GM23248 (cell line): ENCODE results near the gene EMC6. TPM values are rescaled to one million over a fixed set of nuclear protein-coding genes. Genes with fewer than 3 reads are reported as not detected.
A peak's percentile ranks its signal among the peaks of the same experiment; 100 is the strongest.

ENCODE experiments used
- DNase-seq: peaks from one replicate; pipeline ENCODE4 v3.0.0-alpha.2; 2015
- H2AFZ ChIP-seq: fragments of 200-600 bp; sonication (generic); 2 replicates; pipeline ENCODE4 v1.6.1; 2016; ENCODE audit warnings: antibody characterized with exemption
- H3F3A ChIP-seq: fragments of 200-600 bp; sonication (generic); 2 replicates; pipeline ENCODE4 v1.6.1; 2016; ENCODE audit warnings: mild to moderate bottlenecking, antibody characterized with exemption, mixed run types; ENCODE audit not compliant: insufficient read depth
- H3K27ac ChIP-seq: fragments of 200-600 bp; sonication (generic); 2 replicates; pipeline ENCODE4 v1.5.1; 2016; ENCODE audit warnings: mild to moderate bottlenecking
- H3K27me3 ChIP-seq: fragments of 200-600 bp; sonication (generic); replicated peaks from 2 replicates; pipeline ENCODE4 v1.6.1; 2016; ENCODE audit warnings: mild to moderate bottlenecking; ENCODE audit not compliant: insufficient read depth
- H3K36me3 ChIP-seq: fragments of 200-600 bp; sonication (generic); 2 replicates; pipeline ENCODE4 v1.6.1; 2016; ENCODE audit warnings: low read depth, mild to moderate bottlenecking
- H3K4me1 ChIP-seq: fragments of 200-600 bp; sonication (generic); 2 replicates; pipeline ENCODE4 v1.6.1; 2016; ENCODE audit warnings: mild to moderate bottlenecking; ENCODE audit not compliant: insufficient read depth
- H3K4me2 ChIP-seq: fragments of 200-600 bp; sonication (generic); one replicate; pipeline ENCODE4 v1.6.1; 2016; ENCODE audit warnings: mild to moderate bottlenecking; ENCODE audit not compliant: unreplicated experiment
- H3K4me3 ChIP-seq: fragments of 200-600 bp; sonication (generic); 2 replicates; pipeline ENCODE4 v1.5.1; 2016; ENCODE audit warnings: mild to moderate bottlenecking
- H3K79me2 ChIP-seq: fragments of 200-600 bp; sonication (generic); 2 replicates; pipeline ENCODE4 v1.6.1; 2016; ENCODE audit warnings: mild to moderate bottlenecking; ENCODE audit not compliant: insufficient read depth
- H3K9ac ChIP-seq: fragments of 200-600 bp; sonication (generic); 2 replicates; pipeline ENCODE4 v1.6.1; 2016; ENCODE audit warnings: mild to moderate bottlenecking
- H3K9me2 ChIP-seq: fragments of 200-600 bp; sonication (generic); 2 replicates; pipeline ENCODE4 v1.6.1; 2016; ENCODE audit warnings: mixed run types, mild to moderate bottlenecking, moderate library complexity; ENCODE audit not compliant: insufficient read depth
- H3K9me3 ChIP-seq: fragments of 200-600 bp; sonication (generic); one replicate; pipeline ENCODE4 v1.6.1; 2017; ENCODE audit warnings: low read depth
- H4K20me1 ChIP-seq: fragments of 200-600 bp; sonication (generic); 2 replicates; pipeline ENCODE4 v1.6.0; 2016; ENCODE audit not compliant: insufficient read depth
- EZH2 ChIP-seq: fragments of 200-600 bp; sonication (generic); IDR thresholded peaks from 2 replicates; pipeline ENCODE4 v1.6.1; 2018; ENCODE audit warnings: antibody characterized with exemption, mild to moderate bottlenecking; ENCODE audit not compliant: insufficient read depth, poor library complexity, severe bottlenecking
- EZH2phosphoT487 ChIP-seq: fragments of 200-600 bp; sonication (generic); IDR thresholded peaks from 2 replicates; pipeline ENCODE4 v1.6.1; 2018; ENCODE audit warnings: antibody characterized with exemption, moderate library complexity, mild to moderate bottlenecking, low read depth; ENCODE audit not compliant: insufficient read depth
- whole genome bisulfite sequencing, 2 experiments: methylation state at CpG; one replicate each; pipeline ENCODE4 v1.1.6; 2015 to 2017; ENCODE audit warnings: low lambda C conversion rate in 2 of 2, low coverage in 1 of 2; ENCODE audit errors: missing lambda C conversion rate in 2 of 2; 5-methylcytosine and 5-hydroxymethylcytosine counted together
- in situ Hi-C: fragments of 300-500 bp; cut with MboI; formaldehyde crosslinking; loops from 2 replicates; pipeline ENCODE4 v1.15.0; 2020
- polyA plus RNA-seq: library from polyadenylated mRNA; unstranded; fragments of >200 nt; fragmentation: Nextera tagmentation; extraction: Ambion mirVana; gene quantifications from 2 replicates; pipeline ENCODE4 v1.2.1, GENCODE V29; 2016
- total RNA-seq: library from RNA; depleted of rRNA; stranded (reverse); fragments of >200 nt; shearing (Covaris generic); gene quantifications from 2 replicates; pipeline ENCODE4 v1.2.3, GENCODE V29; 2014

The EMC6 gene
- total and polyA plus RNA-seq, 2 experiments from 2014 or later, result 28.6 to 114 TPM

DNA sequence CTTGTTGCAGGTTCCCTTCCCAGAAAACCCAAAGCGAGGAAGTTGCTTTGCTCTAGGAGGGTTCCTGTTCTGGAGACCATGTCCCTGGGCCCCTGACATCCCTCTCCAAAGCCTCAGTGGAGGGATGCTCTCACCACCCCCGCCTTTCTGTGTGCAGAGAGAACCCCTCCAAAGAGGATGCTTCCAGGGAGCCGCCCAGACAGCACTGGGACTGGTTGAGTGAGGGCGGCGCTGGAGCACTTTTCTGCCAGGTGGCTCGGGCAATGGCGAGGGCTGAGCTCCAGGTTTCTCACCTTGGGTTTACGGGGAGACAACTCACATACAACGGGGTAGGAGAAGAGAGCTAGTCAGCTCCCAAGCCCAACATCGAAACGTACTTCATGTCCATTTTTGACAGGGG is 7.3 kb downstream of the EMC6 start:
- Histone ChIP-seq H3K9ac (no peak overlapping the region), H3F3A (no peaks in the 10 kb centered on the region), H3K27me3 (no peaks in the 10 kb centered on the region), H3K9me2 (no peaks in the 10 kb centered on the region), H3K79me2 (peaks cover 4% of the 10 kb centered on the region; the same call in 1 of the 2 replicates), H3K4me1 (no peaks in the 10 kb centered on the region; the same call in 1 of the 2 replicates), H3K27ac (no peak overlapping the region), H4K20me1 (no peaks in the 10 kb centered on the region), H3K9me3 (no peaks in the 10 kb centered on the region), H3K36me3 (no peaks in the 10 kb centered on the region), H3K4me2 (no peak overlapping the region), H2AFZ (no peak overlapping the region), H3K4me3 (no peak overlapping the region)
- no peak for DNase-seq
- WGBS, 2 experiments, result 68 to 74% methylated on average over 11 of the region's 11 CpGs
- in situ Hi-C loops, result no loop called here
- TF ChIP-seq EZH2, result no peak
- TF ChIP-seq EZH2phosphoT487, result no peak

DNA sequence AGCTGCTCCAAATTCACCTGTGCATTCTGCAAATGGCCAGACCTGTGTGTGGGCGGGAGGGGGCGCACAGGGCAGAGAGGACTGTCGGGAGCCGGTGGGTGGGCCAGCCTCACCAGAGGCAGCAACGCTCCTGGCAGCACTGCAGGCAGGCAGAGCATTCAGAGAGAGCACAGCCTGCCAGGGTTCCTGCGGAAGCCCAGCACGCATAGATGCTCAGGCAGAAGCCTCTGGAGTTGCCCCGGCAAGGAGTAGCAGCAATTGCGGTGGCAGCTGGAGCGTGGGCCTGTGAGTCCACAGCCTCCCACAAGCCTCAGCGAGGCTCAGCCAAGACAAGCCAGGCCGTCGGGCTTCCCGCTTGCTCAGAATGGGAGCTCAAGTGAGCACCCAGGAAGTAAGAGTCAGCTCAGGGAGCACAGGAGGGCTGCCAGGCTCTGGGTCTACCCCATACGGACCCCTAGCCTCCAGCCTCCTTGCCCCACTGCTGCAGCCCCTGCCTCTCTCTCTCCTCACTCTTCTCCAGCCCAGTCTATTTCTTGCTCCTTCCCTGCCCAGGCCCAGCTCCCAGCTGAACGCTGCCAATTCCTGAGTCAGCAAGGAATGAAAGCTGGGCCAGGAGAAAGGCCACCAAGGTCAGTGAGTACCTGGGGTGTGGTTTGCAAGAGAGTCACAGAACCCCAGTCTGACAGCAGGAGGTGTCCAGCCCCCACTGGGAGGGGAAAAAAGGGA is 9.6 kb downstream of the EMC6 start:
- TF ChIP-seq EZH2 (no peak), EZH2phosphoT487 (no peak)
- WGBS, 2 experiments, result 31 to 37% methylated on average over 16 of the region's 16 CpGs
- peaks cover 6% of the 10 kb centered on the region; the same call in 1 of the 2 replicates for H3K27me3 ChIP-seq
- H3K9me2 ChIP-seq, result no peaks in the 10 kb centered on the region
- H3K4me3 ChIP-seq, result no peak overlapping the region
- no peaks in the 10 kb centered on the region for H3K36me3 ChIP-seq
- H3K27ac ChIP-seq, result no peak overlapping the region
- H3K4me2 ChIP-seq, result no peak overlapping the region
- DNase-seq, result peak; percentile 59
- H3F3A ChIP-seq, result no peaks in the 10 kb centered on the region
- H2AFZ ChIP-seq, result 0 out of 2 replicates have a peak overlapping the region, but pooled peaks have one; percentile 29
- in situ Hi-C loops, result no loop called here
- no peaks in the 10 kb centered on the region; the same call in 1 of the 2 replicates for H3K4me1 ChIP-seq
- H3K9me3 ChIP-seq, result no peaks in the 10 kb centered on the region
- H3K9ac ChIP-seq, result no peak overlapping the region
- H3K79me2 ChIP-seq, result no peaks in the 10 kb centered on the region
- no peaks in the 10 kb centered on the region for H4K20me1 ChIP-seq

DNA sequence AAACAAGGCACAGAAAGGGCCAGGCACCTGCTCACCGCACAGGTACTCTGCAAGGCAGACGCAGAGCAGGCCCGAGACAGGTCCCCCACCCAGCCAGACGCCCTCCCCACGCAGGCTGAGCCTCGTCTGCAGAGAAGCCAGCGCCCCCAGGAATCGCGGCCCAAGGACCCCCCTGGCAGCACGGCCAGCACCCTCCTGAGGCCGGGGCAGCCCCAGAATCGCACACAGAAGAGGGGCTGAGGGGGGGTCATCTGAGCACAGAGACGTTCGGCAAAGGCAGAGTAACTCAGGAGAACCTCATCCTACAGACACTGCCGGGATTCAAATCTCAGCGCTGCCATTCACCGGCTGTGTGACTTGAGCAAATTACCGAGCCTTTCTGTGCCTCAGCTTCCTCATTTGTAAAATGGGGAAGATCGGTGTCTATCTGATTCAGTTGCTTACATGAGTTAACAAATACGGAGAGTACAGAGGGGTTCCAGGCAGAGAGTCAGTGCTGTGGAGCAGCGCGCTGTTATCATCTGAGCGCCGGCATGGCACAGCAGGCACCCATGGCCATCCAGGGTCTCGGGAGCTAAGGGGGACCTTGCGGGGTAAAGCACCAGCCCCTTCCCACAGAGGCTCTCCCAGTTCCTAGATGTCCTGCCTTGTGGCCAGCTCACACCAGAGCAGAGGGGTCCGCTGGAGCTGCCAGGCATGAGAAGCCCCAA is 10.4 kb downstream of the EMC6 start:
- Histone ChIP-seq H2AFZ (no peak overlapping the region), H3K9me3 (no peaks in the 10 kb centered on the region), H3K36me3 (no peaks in the 10 kb centered on the region), H3K9ac (no peak overlapping the region), H4K20me1 (no peaks in the 10 kb centered on the region), H3K4me2 (no peak overlapping the region), H3K27me3 (peaks cover 7% of the 10 kb centered on the region; the same call in 1 of the 2 replicates), H3K27ac (no peak overlapping the region), H3K4me1 (no peaks in the 10 kb centered on the region; the same call in 1 of the 2 replicates), H3K4me3 (no peak overlapping the region), H3F3A (no peaks in the 10 kb centered on the region), H3K79me2 (no peaks in the 10 kb centered on the region), H3K9me2 (no peaks in the 10 kb centered on the region)
- DNase-seq, result no peak
- TF ChIP-seq EZH2, result no peak
- no peak for TF ChIP-seq EZH2phosphoT487
- in situ Hi-C loops, result no loop called here
- 72 to 73% methylated on average over 26 to 27 of the region's 27 CpGs for WGBS, 2 experiments

DNA sequence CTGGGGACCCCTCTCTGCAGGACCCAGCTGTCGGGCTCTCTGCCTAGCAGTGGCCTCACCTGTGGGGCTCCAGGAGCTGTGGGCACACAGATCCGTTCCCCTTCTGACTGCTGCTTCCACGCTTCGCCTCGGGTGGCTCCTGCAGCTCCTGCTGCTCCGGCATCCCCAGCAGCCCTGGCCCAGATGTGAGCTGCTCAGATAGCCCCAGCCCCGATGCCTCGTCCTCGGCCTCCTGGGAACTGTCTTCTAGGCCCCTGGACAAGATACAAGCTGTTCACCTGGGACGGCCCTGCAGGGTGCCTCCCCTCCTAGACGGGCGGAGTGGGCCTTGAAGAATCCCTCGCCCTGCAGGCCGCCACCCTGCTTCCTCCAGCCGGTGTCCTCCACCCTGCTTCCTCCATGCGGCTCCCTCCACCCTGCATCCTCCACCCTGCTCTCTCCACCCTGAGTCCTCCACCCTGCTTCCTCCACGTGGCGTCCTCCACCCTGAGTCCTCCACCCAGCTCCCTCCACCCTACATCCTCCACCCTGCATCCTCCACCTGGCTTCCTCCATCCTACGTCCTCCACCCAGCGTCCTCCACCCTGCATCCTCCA is 11.0 kb downstream of the EMC6 start:
- Histone ChIP-seq H3K79me2 (no peaks in the 10 kb centered on the region), H2AFZ (no peak overlapping the region), H3K9ac (no peak overlapping the region), H3K4me1 (no peaks in the 10 kb centered on the region; the same call in 1 of the 2 replicates), H3K27ac (no peak overlapping the region), H3K9me3 (no peaks in the 10 kb centered on the region), H3K27me3 (peaks cover 12% of the 10 kb centered on the region; the same call in 1 of the 2 replicates), H3K4me2 (no peak overlapping the region), H3F3A (no peaks in the 10 kb centered on the region), H3K36me3 (no peaks in the 10 kb centered on the region), H4K20me1 (no peaks in the 10 kb centered on the region), H3K4me3 (no peak overlapping the region), H3K9me2 (no peaks in the 10 kb centered on the region)
- no peak for DNase-seq
- in situ Hi-C loops, result no loop called here
- TF ChIP-seq EZH2 (no peak), EZH2phosphoT487 (no peak)
- WGBS, 2 experiments, result 42 to 54% methylated on average over 13 to 20 of the region's 20 CpGs
